ENCODE data around the gene OPTC.
A peak's percentile ranks its signal among the peaks of the same experiment; 100 is the strongest.
"Not testable (repeated sequence)": the region's sequence is repeated elsewhere in the genome, so short reads cannot be mapped to it uniquely, and the experiment has no call there.

Gene OPTC

DNA sequence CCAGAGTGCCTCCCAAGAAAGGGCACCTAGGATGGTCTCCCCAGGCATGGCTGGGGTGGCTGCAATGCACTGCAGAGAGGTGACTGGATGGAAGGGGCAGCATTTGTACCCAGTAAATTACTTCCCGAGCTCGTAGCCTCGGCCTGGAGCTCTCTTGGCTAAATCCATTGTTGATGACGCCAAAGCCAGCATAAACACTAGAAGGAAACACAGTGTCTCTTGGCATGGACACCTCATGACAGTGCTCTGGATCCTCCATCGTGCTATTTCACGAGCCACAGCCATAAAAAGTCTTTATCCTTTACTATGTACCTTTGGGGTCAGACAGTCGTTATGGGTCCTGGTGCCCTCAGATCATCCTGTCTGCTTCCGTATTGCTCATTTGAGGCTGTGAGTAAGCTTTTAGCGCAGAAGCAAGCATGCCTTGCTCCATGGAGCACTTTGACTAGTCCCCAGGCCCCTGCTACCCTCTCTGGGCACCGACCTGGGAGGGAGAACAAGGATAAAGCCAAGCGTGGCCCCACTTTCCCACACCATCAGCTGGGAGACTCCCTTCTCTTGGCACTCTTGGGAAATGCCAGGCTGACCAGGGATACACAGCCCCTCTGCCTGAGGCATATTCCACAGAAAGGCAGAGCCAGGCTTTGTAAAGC is 28.7 kb upstream of the OPTC start:
- DNase-seq (ENCODE audit: low spot score) = no peak

DNA sequence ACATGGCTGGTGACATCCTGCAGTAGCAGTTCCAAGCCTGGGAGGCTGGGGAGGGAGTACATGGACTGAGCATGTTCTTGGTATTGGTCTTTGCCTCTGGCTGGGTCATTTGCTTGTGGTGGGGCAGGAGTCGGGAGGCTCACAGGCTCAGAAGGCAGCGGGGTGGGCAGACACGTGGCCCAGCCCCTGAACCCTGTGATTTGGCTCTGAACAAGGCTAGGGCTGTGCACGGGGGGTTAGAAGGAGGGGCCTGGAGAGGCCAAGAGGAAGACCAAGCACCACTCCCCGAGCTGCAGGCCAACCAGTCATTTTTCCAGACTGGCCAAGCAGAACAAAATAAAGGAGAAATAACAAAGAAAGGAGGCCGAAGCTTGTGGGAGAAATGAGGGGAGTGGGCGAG is 28.0 kb upstream of the OPTC start:
- DNase-seq (ENCODE audit: low spot score) = no peak

DNA sequence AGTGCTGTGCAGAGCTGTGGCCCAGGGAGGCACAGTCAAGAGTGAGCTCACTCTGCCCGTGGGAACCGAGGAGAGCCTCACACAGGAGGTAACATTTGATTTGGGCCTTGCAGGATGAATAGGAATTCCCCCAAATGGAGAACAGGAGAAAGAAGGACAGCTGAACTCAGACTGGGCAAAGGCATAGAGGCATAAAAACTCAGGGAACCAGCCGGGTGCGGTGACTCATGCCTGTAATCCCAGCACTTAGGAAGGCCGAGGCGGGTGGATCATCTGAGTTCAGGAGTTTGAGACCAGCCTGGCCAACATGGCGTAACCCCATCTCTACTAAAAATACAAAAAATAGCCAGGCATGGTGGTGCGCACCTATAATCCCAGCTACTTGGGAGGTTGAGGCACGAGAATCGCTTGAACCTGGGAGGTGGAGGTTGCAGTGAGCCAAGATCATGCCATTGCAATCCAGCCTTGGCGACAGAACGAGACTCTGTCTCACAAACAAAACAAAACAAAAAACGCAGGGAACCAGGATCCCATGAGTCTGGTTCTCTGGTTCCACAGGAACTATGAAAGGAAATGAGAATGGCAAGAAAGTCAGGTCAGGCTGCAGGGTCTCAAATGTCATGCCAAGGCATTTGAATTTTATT is 26.9 kb upstream of the OPTC start:
- DNase-seq (ENCODE audit: low spot score) = not testable (repeated sequence)

DNA sequence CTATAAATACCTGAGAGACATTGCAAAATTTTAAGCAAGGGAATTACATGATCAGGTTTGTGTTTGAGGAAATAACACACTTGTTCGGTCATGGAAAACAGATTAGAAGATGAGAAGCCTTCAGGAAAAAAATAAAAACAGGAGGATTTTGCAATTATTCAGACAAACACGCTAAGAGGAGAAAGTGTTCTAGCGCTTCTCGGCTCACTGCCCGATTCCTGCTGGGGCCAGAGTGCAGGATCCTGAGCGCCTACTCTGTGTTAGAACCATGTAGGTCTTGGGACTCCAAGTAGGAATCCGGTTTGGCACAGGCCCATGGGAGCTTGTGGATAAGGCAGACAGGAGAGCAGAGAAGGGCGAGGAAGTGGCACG is 26.4 kb upstream of the OPTC start:
- no peak for DNase-seq (ENCODE audit: low spot score)

DNA sequence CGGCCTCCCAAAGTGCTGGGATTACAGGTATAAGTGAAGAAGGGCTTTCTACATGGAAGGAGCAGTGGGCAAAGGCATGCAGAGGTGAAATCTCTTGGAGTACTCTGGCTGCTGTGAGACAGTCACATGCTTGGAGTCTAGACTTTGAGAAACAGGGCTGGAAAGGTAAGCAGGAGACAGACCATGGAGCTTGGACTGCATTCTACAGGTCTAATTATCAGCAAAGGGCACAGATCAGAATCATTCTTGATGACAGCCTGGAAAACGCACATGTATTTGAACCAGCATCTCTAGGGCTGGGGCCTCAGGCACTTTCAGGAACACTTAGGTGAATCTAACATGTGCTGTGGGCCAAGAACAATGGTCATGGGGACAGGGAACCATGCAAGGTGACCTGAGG is 25.6 kb upstream of the OPTC start:
- no peak for DNase-seq (ENCODE audit: low spot score)

DNA sequence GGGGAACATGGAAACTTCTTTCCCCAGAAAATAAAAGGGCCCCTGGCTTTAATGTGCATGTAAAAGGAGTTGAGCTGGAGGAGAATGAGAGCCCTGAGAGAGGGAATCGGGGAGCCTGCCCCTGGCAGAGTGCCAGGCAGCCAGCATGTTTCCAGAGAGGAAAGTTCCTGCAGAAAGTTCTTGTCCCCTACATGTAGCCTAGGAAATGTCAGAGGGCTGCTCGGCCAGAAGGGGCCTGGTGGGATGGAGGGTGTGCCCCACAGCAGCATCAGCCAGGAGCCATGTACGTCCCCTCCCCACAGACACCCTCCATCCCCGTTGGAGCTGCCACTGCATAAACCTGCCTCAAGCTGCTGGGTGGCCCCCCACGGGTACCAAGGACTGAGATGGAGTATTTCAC is 23.7 kb upstream of the OPTC start:
- DNase-seq (ENCODE audit: low spot score) = no peak

DNA sequence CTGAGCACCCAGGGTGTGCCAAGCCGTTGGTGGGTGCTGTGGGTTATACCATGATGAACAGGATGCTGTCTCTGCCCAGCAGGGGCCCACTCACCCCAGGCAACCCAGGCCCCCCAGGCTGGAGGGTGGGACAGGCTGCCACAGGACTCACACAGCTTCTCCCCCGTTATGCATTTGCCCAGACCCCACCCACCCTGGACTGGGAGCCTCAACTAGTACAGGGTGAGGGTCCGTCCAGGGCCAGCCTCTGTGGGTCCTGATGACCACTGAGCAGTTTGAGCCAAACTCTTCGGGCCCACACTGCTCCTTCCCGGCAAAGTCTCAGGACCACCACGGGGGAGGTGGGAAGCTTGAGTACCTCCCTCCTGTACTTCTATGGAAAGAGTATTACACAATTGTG is 22.1 kb upstream of the OPTC start:
- DNase-seq (ENCODE audit: low spot score) = no peak

DNA sequence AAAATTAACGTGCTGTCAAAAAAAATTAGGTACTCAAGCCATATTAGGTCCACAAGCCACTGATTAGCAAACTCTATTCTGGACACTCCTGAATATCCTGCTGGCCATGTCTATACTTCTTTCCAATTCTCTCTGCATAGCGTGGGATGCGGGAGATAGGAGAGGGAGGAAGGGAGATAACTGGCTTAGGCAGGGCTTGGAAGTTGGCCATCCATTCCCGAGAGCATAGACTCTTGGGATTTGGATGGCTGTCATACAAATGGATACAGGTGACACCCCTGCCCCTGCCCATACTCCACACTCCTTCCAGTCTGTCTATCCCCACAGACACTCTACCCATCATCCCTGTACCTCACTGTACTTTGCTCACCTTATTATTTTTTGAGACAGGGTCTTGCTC is 20.7 kb upstream of the OPTC start:
- no peak for DNase-seq (ENCODE audit: low spot score)

DNA sequence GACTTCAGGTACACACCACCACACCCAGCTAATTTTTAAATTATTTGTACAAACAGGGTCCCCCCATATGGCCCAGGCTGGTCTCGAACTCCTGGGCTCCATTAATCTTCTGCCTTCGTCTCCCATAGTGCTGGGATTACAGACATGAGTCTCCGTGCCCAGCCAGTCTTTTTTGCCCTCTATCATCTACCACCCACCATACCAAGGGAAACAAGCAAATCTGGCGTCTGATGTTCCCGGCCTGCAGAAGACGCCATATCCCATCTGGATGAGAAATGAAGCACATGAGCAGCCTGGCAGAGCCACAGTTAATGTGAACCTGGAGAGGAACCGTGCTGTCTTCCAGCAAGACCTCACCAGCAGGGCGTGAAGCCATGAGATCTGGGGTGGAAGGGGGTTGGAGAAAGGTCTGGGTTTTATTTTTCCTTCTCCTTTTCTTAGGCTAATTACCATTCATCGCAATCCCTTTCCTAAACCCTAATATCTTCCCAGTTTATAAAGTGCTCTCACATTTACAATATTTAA is 20.1 kb upstream of the OPTC start:
- DNase-seq (ENCODE audit: low spot score) = no peak

DNA sequence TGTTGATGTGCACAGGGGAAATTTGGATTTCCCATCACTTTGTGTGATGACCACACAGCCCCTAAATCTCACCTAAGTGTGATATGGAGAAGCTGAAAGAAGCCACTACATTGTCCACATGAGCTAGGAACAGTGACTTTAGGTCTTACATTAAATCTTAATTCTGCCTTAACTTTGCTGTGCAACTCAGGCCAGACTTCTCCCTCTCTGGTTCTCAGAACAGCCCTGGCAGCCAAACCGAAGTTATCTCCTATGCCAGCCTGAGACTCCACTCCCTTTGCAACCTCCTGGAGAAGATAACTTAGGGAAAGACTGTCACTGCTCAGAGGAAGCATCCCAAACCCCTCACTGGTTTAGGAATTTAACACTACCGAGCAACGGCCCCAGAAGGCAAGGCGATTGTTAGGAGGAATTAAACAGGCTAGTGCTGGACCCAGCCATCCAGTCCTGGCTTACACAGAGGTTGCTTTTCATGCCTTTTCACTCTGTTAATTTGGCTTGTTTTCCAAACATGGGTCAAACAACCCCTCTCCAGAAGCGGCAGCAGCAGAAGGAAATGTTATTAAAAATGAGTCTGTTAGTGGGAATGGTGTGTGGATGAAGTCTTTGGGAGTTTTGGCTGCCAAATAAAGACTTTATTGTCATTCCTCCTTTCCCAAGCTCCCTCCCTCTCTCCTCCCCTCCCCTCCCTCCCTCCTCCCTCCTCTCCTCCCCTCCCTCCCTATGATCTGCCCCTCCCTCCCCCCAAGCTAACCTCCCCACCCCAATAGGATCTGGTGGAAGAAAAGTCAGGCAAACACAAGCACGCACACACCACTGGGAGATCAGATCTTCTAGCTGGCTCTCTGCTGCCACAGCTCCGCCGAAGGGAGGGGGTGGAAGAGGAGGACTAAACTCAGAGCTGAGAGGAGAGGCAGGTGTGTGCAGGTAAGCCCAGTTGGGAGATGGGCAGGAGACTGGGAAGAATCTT is 18.7 kb upstream of the OPTC start, which contains the start of gene PRELP:
TSS of gene PRELP (plus strand) at position 795 of the 970 bp plus-strand sequence. CDS start 7,379 bp downstream, outside the sequence.
- peak; percentile 79 for DNase-seq (ENCODE audit: low spot score)

DNA sequence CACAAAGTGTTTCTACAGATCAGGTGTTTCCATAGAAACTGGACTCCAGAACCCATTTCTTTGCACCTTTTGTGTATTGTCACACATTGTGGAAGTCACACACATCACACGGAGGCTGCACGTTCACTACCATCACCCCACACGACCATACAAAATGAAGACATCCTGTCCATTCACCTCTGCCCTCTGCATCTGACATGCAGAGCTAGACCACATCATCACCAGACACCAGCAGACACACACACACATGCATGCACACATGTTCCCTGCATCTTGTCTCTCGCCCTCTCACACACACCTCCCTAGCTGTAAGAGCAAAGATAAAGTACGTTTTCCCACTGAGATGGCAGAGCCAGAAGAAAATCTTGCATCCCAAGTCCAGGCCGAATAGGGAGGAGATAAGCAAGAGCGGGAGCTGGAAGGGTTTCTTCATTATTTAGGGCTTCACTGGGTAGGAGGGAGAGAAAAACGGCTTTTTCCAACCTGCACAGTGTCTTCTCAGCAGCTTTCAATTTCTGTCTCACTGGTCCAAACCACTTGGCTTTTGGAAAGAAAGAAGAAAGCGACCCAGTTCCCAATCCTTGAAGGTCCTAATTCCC is 17.6 kb upstream of the OPTC start:
- DNase-seq (ENCODE audit: low spot score) = no peak

DNA sequence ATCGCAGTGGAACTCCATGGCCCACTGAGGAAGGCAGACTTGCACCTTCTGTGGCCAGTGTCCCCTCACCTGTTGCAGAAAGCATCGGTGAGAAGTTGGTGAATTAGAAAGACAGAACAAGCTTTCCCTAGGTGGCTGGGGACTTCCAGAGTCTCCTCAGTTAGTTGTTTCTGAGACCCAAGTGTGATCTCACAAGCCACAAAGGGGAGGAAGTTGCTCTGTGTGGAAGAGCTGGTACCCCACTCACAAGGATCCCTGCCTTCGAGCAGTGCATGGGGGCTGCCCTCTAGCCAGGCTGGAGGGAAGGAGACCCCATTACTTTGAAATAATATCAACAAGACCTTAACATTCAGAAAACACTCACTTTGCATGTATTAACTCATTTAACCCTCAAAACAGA is 16.2 kb upstream of the OPTC start:
- no peak for DNase-seq (ENCODE audit: low spot score)

DNA sequence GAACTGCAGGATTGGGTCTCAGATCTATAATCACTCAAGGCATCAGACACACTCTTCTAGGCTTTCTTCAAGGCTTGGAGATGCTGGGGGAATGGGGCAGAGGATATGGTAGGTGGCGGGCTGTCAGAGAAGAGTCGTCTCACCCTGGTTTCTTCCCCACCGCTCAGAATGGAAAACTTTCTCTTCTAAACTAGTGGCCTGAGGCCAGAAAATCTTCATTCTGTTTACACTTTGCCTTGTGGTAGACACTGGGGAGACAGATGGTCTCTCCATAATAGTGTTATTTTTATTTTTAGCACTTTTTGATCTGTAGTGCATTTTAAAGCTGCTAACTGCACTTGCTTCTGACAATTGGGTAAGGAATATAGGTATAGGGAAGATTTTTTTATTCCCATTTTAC is 15.7 kb upstream of the OPTC start:
- DNase-seq (ENCODE audit: low spot score) = no peak

DNA sequence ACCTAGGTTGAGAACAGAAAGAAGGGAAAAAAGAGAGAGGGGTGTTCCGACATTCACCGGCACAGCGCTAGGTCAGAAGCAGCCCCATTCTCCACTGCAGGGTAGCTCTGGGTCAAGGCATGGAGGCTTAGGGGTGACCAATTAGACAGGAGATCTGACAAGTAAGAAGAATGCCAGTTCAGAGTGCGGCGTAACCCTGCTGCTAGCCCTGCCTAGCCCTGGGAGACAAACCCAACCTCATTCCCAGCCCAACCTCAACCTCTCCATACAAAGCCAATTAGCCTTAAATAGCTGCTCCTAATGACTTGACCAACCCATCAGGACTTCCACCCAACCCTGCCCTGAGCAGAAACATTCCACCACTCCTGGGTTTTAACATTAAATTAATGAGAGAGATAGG is 15.0 kb upstream of the OPTC start:
- no peak for DNase-seq (ENCODE audit: low spot score)

DNA sequence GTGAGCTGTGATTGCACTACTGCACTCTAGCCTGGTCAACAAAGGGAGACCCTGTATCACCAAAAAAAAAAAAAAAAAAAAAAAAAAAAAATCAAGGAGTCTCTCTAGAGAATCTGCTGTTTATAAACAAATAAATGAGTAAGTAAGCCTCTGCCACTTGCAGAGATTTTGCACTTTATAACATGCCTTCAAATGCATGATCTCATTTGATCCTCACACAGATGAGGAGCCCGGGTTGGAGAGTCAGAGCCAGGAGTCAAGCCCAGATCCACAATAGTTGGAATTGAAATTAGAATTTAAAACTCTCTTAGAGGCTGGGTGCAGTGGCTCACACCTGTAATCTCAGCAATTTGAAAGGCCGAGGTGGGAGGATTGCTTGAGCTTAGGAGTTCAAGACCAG is 14.3 kb upstream of the OPTC start:
- no peak for DNase-seq (ENCODE audit: low spot score)

DNA sequence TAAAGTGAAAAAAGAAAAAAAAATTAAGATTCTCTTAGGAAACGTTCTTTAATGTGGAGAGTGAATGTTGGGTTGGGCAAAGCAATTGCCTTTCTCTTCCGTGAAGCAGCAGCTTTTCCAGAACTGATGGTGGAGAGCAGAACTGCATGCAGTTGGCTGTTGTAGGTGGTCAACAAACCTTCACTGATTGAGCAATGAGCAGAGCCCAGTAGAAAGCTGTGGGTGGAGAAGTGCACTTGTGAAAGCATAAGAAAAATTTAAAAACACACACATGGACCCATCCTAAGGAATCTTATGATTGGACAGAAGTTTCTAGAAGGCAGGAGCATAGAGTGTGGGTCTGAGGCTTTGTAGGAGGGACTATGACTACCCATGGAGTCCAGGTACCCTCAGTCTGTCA is 13.9 kb upstream of the OPTC start:
- DNase-seq (ENCODE audit: low spot score) = peak; percentile 61

DNA sequence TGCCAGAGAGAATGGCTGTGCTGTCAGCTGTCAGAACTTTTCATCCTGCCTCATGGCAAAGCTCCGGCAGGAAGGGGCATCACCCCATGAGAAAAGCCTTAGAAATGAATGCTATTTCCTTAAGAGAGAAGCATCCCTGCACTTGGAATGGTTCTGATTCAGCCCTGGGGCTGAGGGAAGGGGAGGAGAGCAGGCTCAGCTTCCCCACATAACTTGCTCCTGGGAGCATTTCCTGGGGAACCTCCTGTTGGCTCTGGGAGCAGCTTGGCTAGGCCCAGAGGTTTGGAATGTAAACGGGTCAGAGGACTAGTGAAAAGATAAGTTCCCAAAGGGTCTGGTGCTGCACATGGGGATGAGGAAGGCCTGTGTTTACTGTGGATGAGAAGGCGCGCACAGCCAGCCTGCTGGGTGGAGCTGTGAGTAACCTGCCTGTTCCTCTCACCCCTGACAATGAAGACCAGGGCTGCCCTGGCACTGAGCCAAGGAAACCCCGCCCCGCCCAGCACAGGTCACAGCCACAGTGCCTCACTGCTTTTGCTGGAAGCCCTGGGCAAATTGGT is 13.3 kb upstream of the OPTC start:
- peak; percentile 90 for DNase-seq (ENCODE audit: low spot score)

DNA sequence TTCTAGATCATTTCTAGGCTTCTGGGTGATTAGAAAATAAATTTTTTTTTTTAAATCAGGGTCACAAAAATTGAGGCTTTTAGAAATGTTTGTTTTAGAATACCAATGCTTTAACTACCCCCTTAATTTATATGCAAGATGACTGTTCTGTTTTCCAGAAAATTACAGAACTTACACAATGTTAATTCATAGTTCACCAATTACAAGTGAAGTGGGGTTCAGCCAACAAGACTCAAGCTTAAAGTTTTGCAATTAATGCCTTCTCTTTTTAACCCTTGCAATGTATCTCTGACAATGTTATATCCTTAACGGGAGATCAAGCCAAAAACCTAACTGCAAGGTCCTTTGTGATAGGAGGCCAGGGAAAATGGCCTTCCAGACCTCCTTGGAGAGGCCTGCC is 12.8 kb upstream of the OPTC start:
- DNase-seq (ENCODE audit: low spot score) = no peak

DNA sequence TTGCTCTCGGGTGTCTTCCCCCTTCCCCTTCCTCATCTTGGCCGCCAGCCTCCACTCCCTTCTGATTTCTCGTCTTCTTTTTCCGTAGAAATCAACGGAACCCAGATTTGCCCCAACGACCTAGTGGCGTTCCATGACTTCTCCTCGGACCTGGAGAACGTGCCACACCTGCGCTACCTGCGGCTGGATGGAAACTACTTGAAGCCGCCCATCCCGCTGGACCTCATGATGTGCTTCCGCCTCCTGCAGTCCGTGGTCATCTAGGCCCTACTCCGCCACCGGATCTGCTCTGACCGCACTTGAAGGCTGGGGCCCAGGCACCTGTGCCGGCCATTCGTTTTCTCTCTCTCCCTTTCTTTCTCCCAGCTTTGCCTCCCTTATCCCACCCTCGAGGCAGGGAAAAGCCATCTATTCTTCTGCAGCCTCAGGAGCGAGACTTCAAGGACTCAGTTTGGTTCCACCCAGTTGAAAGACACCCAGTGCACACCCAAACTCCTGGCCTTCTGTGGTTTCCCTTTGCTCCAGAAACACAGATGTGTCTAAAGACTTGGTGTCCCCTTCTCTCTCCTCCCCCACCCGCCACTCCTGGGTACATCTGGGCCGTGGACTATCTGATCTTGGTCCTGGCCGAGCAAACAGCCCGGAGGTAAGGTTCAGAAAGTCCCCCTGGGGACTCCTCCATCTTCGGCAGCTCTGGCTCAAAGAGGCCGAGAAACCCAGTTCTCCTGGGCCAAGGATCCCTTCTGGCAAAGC is 7.2 kb upstream of the OPTC start:
- DNase-seq (ENCODE audit: low spot score) = no peak

DNA sequence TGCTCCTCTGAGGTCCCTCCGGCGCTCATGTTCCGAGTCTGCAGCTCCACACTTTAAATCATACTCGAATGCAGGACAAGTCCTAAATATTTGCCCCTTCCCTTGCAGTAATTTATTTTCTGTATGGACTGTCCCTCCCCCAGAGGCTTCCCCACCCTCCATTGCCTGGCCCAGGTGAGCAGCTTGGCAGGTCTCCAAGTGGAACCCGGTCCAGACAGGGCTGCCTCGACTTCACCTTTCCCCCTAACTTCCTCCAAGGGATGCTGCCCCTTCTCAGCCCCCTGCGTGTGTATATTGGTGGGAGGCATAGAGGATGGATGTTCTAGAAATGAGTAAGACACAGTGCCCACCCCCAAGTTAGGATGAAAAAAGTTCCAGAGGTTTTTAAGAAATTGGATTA is 5.4 kb upstream of the OPTC start:
- no peak for DNase-seq (ENCODE audit: low spot score)

DNA sequence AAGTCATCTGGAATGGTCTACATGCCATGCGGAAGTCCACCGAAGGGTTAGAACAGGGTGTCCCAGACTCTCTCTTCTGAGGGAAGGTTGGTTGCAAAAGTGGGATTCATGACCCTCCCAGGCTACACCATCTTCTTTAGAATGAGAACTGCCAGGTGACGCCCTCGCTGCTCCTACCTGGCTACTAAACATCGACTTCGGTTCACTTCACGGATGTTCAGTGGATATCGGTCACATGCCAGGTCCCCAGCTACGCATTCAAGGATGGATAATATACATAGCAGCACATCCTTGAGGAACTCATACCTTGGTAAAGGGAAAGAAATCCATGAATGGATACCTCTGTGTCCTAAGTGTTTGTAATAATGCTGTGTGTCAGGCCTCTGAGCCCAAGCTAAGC is 3.3 kb upstream of the OPTC start:
- DNase-seq (ENCODE audit: low spot score) = no peak
